ENCODE measurements around the gene L3MBTL4. TPM values are rescaled to one million over a fixed set of nuclear protein-coding genes. Genes with fewer than 3 reads are reported as not detected.

L3MBTL4 gene
- total RNA-seq, 1 donor from 2014 or later: 0.34 TPM

DNA sequence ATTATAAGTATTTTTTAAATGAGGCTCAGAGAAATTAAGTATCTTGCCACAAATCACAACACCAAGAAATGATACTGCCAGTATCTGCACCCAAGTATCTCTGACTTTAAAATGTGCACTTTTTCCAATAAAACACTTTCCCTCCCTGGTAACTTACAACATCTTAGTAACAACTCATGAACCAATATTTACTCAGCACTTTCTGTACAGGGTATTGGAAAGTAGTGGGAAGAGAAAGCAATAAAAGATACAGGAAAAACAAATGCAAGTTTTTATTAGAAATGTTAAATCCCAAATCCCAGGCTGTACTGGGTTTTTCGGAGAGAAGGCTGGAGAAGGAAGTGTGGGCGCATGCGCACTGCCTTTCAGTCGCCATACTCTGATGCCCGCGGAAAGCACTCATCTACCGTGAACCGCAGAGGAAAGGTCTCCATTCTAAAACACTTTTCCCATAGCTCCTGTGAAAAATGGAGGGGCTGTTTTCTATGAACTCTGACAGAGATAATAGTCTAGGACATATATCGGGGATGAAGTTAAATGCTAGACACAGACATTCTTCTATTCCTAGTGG, 52.1 kb downstream of the L3MBTL4 start:
- Mint-ChIP-seq H3K27ac (no peak overlapping the region), H3K27me3 (ENCODE audit: insufficient read depth, low read depth) (no peaks in the 10 kb centered on the region), H3K36me3 (no peaks in the 10 kb centered on the region), H3K4me1 (peaks cover 11% of the 10 kb centered on the region), H3K9me3 (no peaks in the 10 kb centered on the region), H3K4me3 (no peak overlapping the region)
- no peak overlapping the region for H3K27ac ChIP-seq
- no peak overlapping the region for H2AFZ ChIP-seq (replicated peaks)
- H3K4me3 ChIP-seq: no peak overlapping the region
- H3K79me2 ChIP-seq (ENCODE audit: low read depth): no peaks in the 10 kb centered on the region
- no peaks in the 10 kb centered on the region for H3K27me3 ChIP-seq
- H3K9ac ChIP-seq: no peak overlapping the region
- no peaks in the 10 kb centered on the region for H4K20me1 ChIP-seq (ENCODE audit: low read depth)
- H3K36me3 ChIP-seq: no peaks in the 10 kb centered on the region
- no peaks in the 10 kb centered on the region for H3K9me3 ChIP-seq (ENCODE audit: low read depth)
- H3F3A ChIP-seq (ENCODE audit: low read depth): no peaks in the 10 kb centered on the region
- H3K4me2 ChIP-seq: no peak overlapping the region
- no peaks in the 10 kb centered on the region for H3K4me1 ChIP-seq
- DNase-seq (ENCODE audit: low spot score): no peak
- TF ChIP-seq EZH2 (IDR thresholded peaks at IDR 0.05) (no peak), EZH2phosphoT487 (IDR thresholded peaks at IDR 0.05) (no peak)
- TF ChIP-seq, protein P1, sequence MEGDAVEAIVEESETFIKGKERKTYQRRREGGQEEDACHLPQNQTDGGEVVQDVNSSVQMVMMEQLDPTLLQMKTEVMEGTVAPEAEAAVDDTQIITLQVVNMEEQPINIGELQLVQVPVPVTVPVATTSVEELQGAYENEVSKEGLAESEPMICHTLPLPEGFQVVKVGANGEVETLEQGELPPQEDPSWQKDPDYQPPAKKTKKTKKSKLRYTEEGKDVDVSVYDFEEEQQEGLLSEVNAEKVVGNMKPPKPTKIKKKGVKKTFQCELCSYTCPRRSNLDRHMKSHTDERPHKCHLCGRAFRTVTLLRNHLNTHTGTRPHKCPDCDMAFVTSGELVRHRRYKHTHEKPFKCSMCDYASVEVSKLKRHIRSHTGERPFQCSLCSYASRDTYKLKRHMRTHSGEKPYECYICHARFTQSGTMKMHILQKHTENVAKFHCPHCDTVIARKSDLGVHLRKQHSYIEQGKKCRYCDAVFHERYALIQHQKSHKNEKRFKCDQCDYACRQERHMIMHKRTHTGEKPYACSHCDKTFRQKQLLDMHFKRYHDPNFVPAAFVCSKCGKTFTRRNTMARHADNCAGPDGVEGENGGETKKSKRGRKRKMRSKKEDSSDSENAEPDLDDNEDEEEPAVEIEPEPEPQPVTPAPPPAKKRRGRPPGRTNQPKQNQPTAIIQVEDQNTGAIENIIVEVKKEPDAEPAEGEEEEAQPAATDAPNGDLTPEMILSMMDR (IDR thresholded peaks at IDR 0.05): no peak

DNA sequence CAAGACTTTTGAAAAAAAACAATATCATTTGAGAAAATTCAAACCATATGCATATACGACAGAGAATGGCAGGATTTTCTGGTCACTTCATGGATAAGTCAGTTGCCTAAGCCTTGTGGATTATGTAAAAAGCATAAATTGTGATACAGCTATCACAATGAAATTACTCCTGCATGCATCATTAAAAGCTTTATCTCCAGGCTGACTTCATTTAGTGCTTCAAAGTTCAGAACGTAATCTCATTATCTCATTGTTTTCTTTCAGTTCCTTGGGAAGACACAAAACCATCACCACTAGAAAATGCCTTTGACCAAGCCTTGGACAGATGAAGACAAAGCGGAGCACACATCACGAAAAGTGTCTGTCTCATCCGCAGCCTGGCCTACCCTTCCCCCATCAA, 57.0 kb downstream of the L3MBTL4 start:
- no peaks in the 10 kb centered on the region for H4K20me1 ChIP-seq (ENCODE audit: low read depth)
- Mint-ChIP-seq H3K4me1 (peaks cover 6% of the 10 kb centered on the region), H3K36me3 (no peaks in the 10 kb centered on the region), H3K9me3 (no peaks in the 10 kb centered on the region), H3K4me3 (no peak overlapping the region), H3K27ac (no peak overlapping the region), H3K27me3 (ENCODE audit: insufficient read depth, low read depth) (no peaks in the 10 kb centered on the region)
- H3K79me2 ChIP-seq (ENCODE audit: low read depth): no peaks in the 10 kb centered on the region
- no peaks in the 10 kb centered on the region for H3K27me3 ChIP-seq
- TF ChIP-seq EZH2 (IDR thresholded peaks at IDR 0.05) (no peak), EZH2phosphoT487 (IDR thresholded peaks at IDR 0.05) (no peak)
- TF ChIP-seq, protein P1 (IDR thresholded peaks at IDR 0.05): no peak
- no peaks in the 10 kb centered on the region for H3K36me3 ChIP-seq
- no peaks in the 10 kb centered on the region for H3K4me1 ChIP-seq
- DNase-seq (ENCODE audit: low spot score): no peak
- H3K9me3 ChIP-seq (ENCODE audit: low read depth): no peaks in the 10 kb centered on the region
- no peak overlapping the region for H3K27ac ChIP-seq
- H2AFZ ChIP-seq (replicated peaks): no peak overlapping the region
- no peaks in the 10 kb centered on the region for H3F3A ChIP-seq (ENCODE audit: low read depth)
- no peak overlapping the region for H3K4me3 ChIP-seq
- no peak overlapping the region for H3K4me2 ChIP-seq
- no peak overlapping the region for H3K9ac ChIP-seq

DNA sequence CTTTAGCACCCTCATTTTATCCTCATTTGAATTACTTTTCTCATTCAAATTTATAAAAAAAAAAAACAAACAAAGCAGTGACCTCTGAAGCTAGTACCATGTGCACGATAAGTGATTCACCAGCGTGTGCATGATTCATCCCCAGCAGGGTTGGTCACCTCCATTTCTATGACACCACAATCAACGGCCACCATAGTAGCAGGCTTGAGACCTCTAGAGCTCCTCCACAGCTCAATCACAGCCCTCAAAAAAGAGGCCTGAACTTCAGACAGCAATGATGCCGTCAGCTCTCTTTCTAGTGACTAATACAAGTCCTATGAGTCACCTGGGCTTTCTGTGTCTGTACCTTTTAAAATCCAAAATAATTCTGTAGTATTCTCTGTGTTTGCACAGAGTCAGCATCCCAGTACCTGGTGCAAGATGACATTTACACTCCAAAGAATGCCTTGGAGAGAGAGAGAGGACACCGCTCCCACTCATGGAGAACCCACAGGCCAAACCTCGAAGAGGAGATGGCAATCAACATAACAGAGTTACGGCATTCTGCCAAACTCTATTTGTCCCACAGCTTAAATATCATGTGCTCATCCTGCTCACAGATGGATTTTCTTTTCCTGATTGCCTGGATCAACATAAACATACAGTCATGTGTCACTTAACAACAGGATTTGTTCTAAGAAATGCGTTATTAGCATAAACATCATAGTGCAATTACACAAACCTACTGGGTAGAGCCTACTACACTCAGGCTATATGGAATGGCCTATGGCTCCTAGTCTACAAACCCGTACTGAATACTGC, 58.7 kb downstream of the L3MBTL4 start:
- no peak for DNase-seq (ENCODE audit: low spot score)
- H3K36me3 Mint-ChIP-seq: no peaks in the 10 kb centered on the region
- Histone ChIP-seq H3K27ac (no peak overlapping the region), H3K9me3 (ENCODE audit: low read depth) (no peaks in the 10 kb centered on the region), H4K20me1 (ENCODE audit: low read depth) (no peaks in the 10 kb centered on the region), H3F3A (ENCODE audit: low read depth) (no peaks in the 10 kb centered on the region), H3K4me1 (no peaks in the 10 kb centered on the region), H3K4me3 (no peak overlapping the region), H3K9ac (no peak overlapping the region), H3K36me3 (no peaks in the 10 kb centered on the region), H3K4me2 (no peak overlapping the region), H3K27me3 (no peaks in the 10 kb centered on the region), H3K79me2 (ENCODE audit: low read depth) (no peaks in the 10 kb centered on the region), H2AFZ (replicated peaks) (no peak overlapping the region)
- no peaks in the 10 kb centered on the region for H3K27me3 Mint-ChIP-seq (ENCODE audit: insufficient read depth, low read depth)
- no peak overlapping the region for H3K27ac Mint-ChIP-seq
- no peak overlapping the region for H3K4me3 Mint-ChIP-seq
- TF ChIP-seq EZH2 (IDR thresholded peaks at IDR 0.05): no peak
- TF ChIP-seq EZH2phosphoT487 (IDR thresholded peaks at IDR 0.05): no peak
- TF ChIP-seq, protein P1 (IDR thresholded peaks at IDR 0.05): no peak
- no peaks in the 10 kb centered on the region for H3K9me3 Mint-ChIP-seq
- H3K4me1 Mint-ChIP-seq: peaks cover 6% of the 10 kb centered on the region

Measured in neural progenitor cell (in vitro differentiated cells).